KMS-11 (cell line): ENCODE data around the gene KRTAP4-11.
"Not testable (repeated sequence)": the region's sequence is repeated elsewhere in the genome, so short reads cannot be mapped to it uniquely, and the experiment has no call there.

Source experiments
- H2AFZ ChIP-seq: fragments of 200-600 bp; sonication (generic); 2 replicates; pipeline ENCODE4 v1.6.1; 2016; ENCODE audit warnings: antibody characterized with exemption, mixed run types, low read depth
- H3K27ac ChIP-seq: fragments of 200-600 bp; sonication (generic); 2 replicates; pipeline ENCODE4 v1.6.1; 2016; ENCODE audit warnings: mild to moderate bottlenecking, mixed run types
- H3K27me3 ChIP-seq: fragments of 200-600 bp; sonication (generic); 2 replicates; pipeline ENCODE4 v1.6.1; 2017; ENCODE audit warnings: mild to moderate bottlenecking, low read depth, mixed run types, moderate library complexity; ENCODE audit not compliant: insufficient read depth
- H3K36me3 ChIP-seq: fragments of 200-600 bp; sonication (generic); 2 replicates; pipeline ENCODE4 v1.6.1; 2017; ENCODE audit warnings: mild to moderate bottlenecking, mixed run types; ENCODE audit not compliant: insufficient read depth
- H3K4me1 ChIP-seq: fragments of 200-600 bp; sonication (generic); 2 replicates; pipeline ENCODE4 v1.6.1; 2016; ENCODE audit warnings: mild to moderate bottlenecking, low read depth, mixed run types; ENCODE audit not compliant: poor library complexity, severe bottlenecking
- H3K4me2 ChIP-seq: fragments of 200-600 bp; sonication (generic); 2 replicates; pipeline ENCODE4 v1.7.0; 2016; ENCODE audit warnings: mild to moderate bottlenecking, mixed run types
- H3K4me3 ChIP-seq: fragments of 200-600 bp; sonication (generic); IDR thresholded peaks from 2 replicates; pipeline ENCODE4 v1.6.1; 2017; ENCODE audit warnings: low read depth, low read length, mixed read lengths; ENCODE audit not compliant: insufficient read depth
- H3K79me2 ChIP-seq: fragments of 200-600 bp; sonication (generic); 2 replicates; pipeline ENCODE4 v1.6.1; 2016; ENCODE audit warnings: low read depth, mixed run types; ENCODE audit not compliant: insufficient read depth
- H3K9ac ChIP-seq: fragments of 200-600 bp; sonication (generic); 2 replicates; pipeline ENCODE4 v1.6.1; 2016; ENCODE audit warnings: mild to moderate bottlenecking, mixed run types
- H4K20me1 ChIP-seq: fragments of 200-600 bp; sonication (generic); 2 replicates; pipeline ENCODE4 v1.6.1; 2016; ENCODE audit warnings: mild to moderate bottlenecking, mixed run types; ENCODE audit not compliant: insufficient read depth
- CTCF ChIP-seq: fragments of 200-600 bp; sonication (generic); conservative IDR thresholded peaks from 2 replicates; pipeline ENCODE4 v1.6.1; 2017; ENCODE audit warnings: low read depth, mild to moderate bottlenecking, antibody characterized with exemption, low read length, moderate library complexity, mixed read lengths

Gene KRTAP4-11

GRCh38 chr17:41153856-41154255 is 35.7 kb upstream of the KRTAP4-11 start:
- H2AFZ ChIP-seq, result no peak overlapping the region
- H3K27me3 ChIP-seq, result no peaks in the 10 kb centered on the region
- no peaks in the 10 kb centered on the region for H3K36me3 ChIP-seq
- H3K4me3 ChIP-seq, result no peak overlapping the region
- no peak overlapping the region for H3K4me2 ChIP-seq
- H3K9ac ChIP-seq, result no peak overlapping the region
- no peaks in the 10 kb centered on the region for H3K4me1 ChIP-seq
- TF ChIP-seq CTCF, result no peak
- H4K20me1 ChIP-seq, result no peaks in the 10 kb centered on the region
- no peak overlapping the region for H3K27ac ChIP-seq
- H3K79me2 ChIP-seq, result no peaks in the 10 kb centered on the region

GRCh38 chr17:41151525-41151924 is 33.4 kb upstream of the KRTAP4-11 start:
- Histone ChIP-seq H3K4me2 (no peak overlapping the region), H3K27me3 (no peaks in the 10 kb centered on the region), H3K79me2 (no peaks in the 10 kb centered on the region), H3K36me3 (no peaks in the 10 kb centered on the region), H3K9ac (no peak overlapping the region), H3K27ac (no peak overlapping the region), H2AFZ (no peak overlapping the region), H3K4me1 (no peaks in the 10 kb centered on the region), H3K4me3 (no peak overlapping the region), H4K20me1 (no peaks in the 10 kb centered on the region)
- TF ChIP-seq CTCF, result no peak

- Histone ChIP-seq H3K4me2 (no peak overlapping the region), H4K20me1 (no peaks in the 10 kb centered on the region), H3K36me3 (no peaks in the 10 kb centered on the region), H2AFZ (no peak overlapping the region), H3K9ac (no peak overlapping the region), H3K79me2 (no peaks in the 10 kb centered on the region), H3K27me3 (no peaks in the 10 kb centered on the region), H3K4me3 (no peak overlapping the region), H3K27ac (no peak overlapping the region), H3K4me1 (no peaks in the 10 kb centered on the region)
- TF ChIP-seq CTCF, result no peak
These were observed 31.9 kb upstream of the KRTAP4-11 start for GRCh38 chr17:41150026-41150425.

- H3K36me3 ChIP-seq, result no peaks in the 10 kb centered on the region
- no peaks in the 10 kb centered on the region for H3K27me3 ChIP-seq
- H4K20me1 ChIP-seq, result no peaks in the 10 kb centered on the region
- H3K4me1 ChIP-seq, result no peaks in the 10 kb centered on the region
- H3K9ac ChIP-seq, result no peak within 1 kb of the TSS
- no peaks in the 10 kb centered on the region for H3K79me2 ChIP-seq
- no peak within 1 kb of the TSS for H3K4me3 ChIP-seq
- no peak within 1 kb of the TSS for H3K27ac ChIP-seq
- TF ChIP-seq CTCF, result no peak
- H3K4me2 ChIP-seq, result no peak within 1 kb of the TSS
- H2AFZ ChIP-seq, result no peak within 1 kb of the TSS
These were observed 31.4 kb upstream of the KRTAP4-11 start, which contains the start of gene KRTAP4-5 for GRCh38 chr17:41149652-41149985. Gene KRTAP4-5 (minus strand): TSS chr17:41149825. CDS start chr17:41149767, 58 bp downstream.

GRCh38 chr17:41148971-41149651 is 30.9 kb upstream of the KRTAP4-11 start:
- H2AFZ ChIP-seq, H3K9ac ChIP-seq, H3K36me3 ChIP-seq, H3K4me2 ChIP-seq, H3K79me2 ChIP-seq, H4K20me1 ChIP-seq, H3K27ac ChIP-seq, H3K4me1 ChIP-seq, H3K4me3 ChIP-seq, H3K27me3 ChIP-seq: not testable (repeated sequence)
